ENCODE measurements around the gene NEB.

The NEB gene

GRCh38 chr2:151552287-151552686, 182.0 kb downstream of the NEB start:
- no peak for DNase-seq (ENCODE audit: low spot score)

- DNase-seq (ENCODE audit: low spot score) = no peak
These were observed 182.7 kb downstream of the NEB start for GRCh38 chr2:151551556-151551955.

- DNase-seq (ENCODE audit: low spot score) = no peak
These were observed 185.1 kb downstream of the NEB start for GRCh38 chr2:151549191-151549590.

GRCh38 chr2:151544449-151544848, 189.8 kb downstream of the NEB start:
- no peak for DNase-seq (ENCODE audit: low spot score)

- DNase-seq (ENCODE audit: low spot score) = no peak
These were observed 190.4 kb downstream of the NEB start for GRCh38 chr2:151543876-151544275.

- DNase-seq (ENCODE audit: low spot score) = no peak
These were observed 200.3 kb downstream of the NEB start for GRCh38 chr2:151534001-151534400.

GRCh38 chr2:151533127-151533526, 201.1 kb downstream of the NEB start:
- DNase-seq (ENCODE audit: low spot score) = no peak

GRCh38 chr2:151526572-151527090, 207.6 kb downstream of the NEB start:
- no peak for DNase-seq (ENCODE audit: low spot score)

GRCh38 chr2:151525821-151526373, 208.4 kb downstream of the NEB start:
- DNase-seq (ENCODE audit: low spot score) = no peak

GRCh38 chr2:151523850-151524249, 210.4 kb downstream of the NEB start:
- DNase-seq (ENCODE audit: low spot score) = no peak

GRCh38 chr2:151522556-151522955, 211.7 kb downstream of the NEB start:
- DNase-seq (ENCODE audit: low spot score) = no peak

- DNase-seq (ENCODE audit: low spot score) = no peak
These were observed 213.3 kb downstream of the NEB start for GRCh38 chr2:151520976-151521375.

- DNase-seq (ENCODE audit: low spot score) = no peak
These were observed 215.5 kb downstream of the NEB start for GRCh38 chr2:151518802-151519201.

- DNase-seq (ENCODE audit: low spot score) = no peak
These were observed 225.8 kb downstream of the NEB start for GRCh38 chr2:151508519-151508918.

GRCh38 chr2:151506170-151506569, 228.1 kb downstream of the NEB start:
- no peak for DNase-seq (ENCODE audit: low spot score)

- DNase-seq (ENCODE audit: low spot score) = no peak
These were observed 236.1 kb downstream of the NEB start for GRCh38 chr2:151498178-151498577.

GRCh38 chr2:151491496-151491895, 242.8 kb downstream of the NEB start:
- no peak for DNase-seq (ENCODE audit: low spot score)

- DNase-seq (ENCODE audit: low spot score) = no peak
These were observed 244.0 kb downstream of the NEB start for GRCh38 chr2:151490276-151490675.

- DNase-seq (ENCODE audit: low spot score) = no peak
These were observed 248.2 kb downstream of the NEB start for GRCh38 chr2:151486053-151486452.

- no peak for DNase-seq (ENCODE audit: low spot score)
These were observed 250.2 kb downstream of the NEB start for GRCh38 chr2:151484100-151484499.

- no peak for DNase-seq (ENCODE audit: low spot score)
These were observed 250.7 kb downstream of the NEB start for GRCh38 chr2:151483546-151483945.

GRCh38 chr2:151482171-151482725, 252.0 kb downstream of the NEB start:
- no peak for DNase-seq (ENCODE audit: low spot score)

- no peak for DNase-seq (ENCODE audit: low spot score)
These were observed 252.5 kb downstream of the NEB start for GRCh38 chr2:151481744-151482143.

- DNase-seq (ENCODE audit: low spot score) = no peak
These were observed 256.3 kb downstream of the NEB start for GRCh38 chr2:151478011-151478410.

All from AG08396 (cell line).